PC-9 (cell line): ENCODE results near the gene UCMA. TPM values are rescaled to one million over a fixed set of nuclear protein-coding genes. Genes with fewer than 3 reads are reported as not detected.

Experiments
- BruUV-seq: library from RNA; stranded (reverse); fragments of 400-500 nt; replicated peaks from 2 replicates; lab custom pipeline; 2021; lab: Mats Ljungman, UMichigan
- CTCF ChIA-PET: fragments of 300-600 bp; sonication (Branson Sonifier 250); formaldehyde crosslinking; loops from one replicate; lab custom pipeline; 2022; ENCODE audit warnings: antibody characterized with exemption; lab: Charles Lee
- POLR2A ChIA-PET: fragments of 300-600 bp; sonication (Branson Sonifier 250); formaldehyde crosslinking; loops from one replicate; lab custom pipeline; 2022; ENCODE audit warnings: antibody characterized with exemption; ENCODE audit not compliant: unreplicated experiment; lab: Charles Lee
- DNase-seq, 2 experiments: peaks; one replicate each; pipeline versions ENCODE4 v3.0.0 to v3.0.0-alpha.2; 2015 to 2022; ENCODE audit warnings: mixed read lengths in 1 of 2
- H2AFZ ChIP-seq: fragments of 200-600 bp; sonication (generic); 2 replicates; pipeline ENCODE4 v1.8.1; 2017; ENCODE audit warnings: antibody characterized with exemption
- H3F3A ChIP-seq: fragments of 200-600 bp; sonication (generic); 2 replicates; pipeline ENCODE4 v1.8.1; 2017; ENCODE audit warnings: antibody characterized with exemption, mild to moderate bottlenecking, low read depth; ENCODE audit not compliant: insufficient read depth
- H3K27ac ChIP-seq: fragments of 200-600 bp; sonication (generic); 2 replicates; pipeline ENCODE4 v1.6.1; 2016; ENCODE audit warnings: mixed run types
- H3K27me3 ChIP-seq: fragments of 200-600 bp; sonication (generic); 2 replicates; pipeline ENCODE4 v1.6.1; 2016; ENCODE audit warnings: low read depth, mixed run types; ENCODE audit not compliant: insufficient read depth
- H3K36me3 ChIP-seq: fragments of 200-600 bp; sonication (generic); 2 replicates; pipeline ENCODE4 v1.6.1; 2016; ENCODE audit warnings: low read depth, mixed run types
- H3K4me1 ChIP-seq: fragments of 200-600 bp; sonication (generic); replicated peaks from 2 replicates; pipeline ENCODE4 v1.6.1; 2016; ENCODE audit warnings: mixed run types; ENCODE audit not compliant: insufficient read depth
- H3K4me2 ChIP-seq: fragments of 200-600 bp; sonication (generic); 2 replicates; pipeline ENCODE4 v1.6.1; 2017; ENCODE audit warnings: mixed run types
- H3K4me3 ChIP-seq: fragments of 200-600 bp; sonication (generic); 2 replicates; pipeline ENCODE4 v1.6.1; 2016; ENCODE audit warnings: mixed run types
- H3K79me2 ChIP-seq: fragments of 200-600 bp; sonication (generic); 2 replicates; pipeline ENCODE4 v1.6.1; 2017; ENCODE audit warnings: low read depth, mixed run types
- H3K9me2 ChIP-seq: fragments of 200-600 bp; sonication (generic); 2 replicates; pipeline ENCODE4 v1.8.1; 2017; ENCODE audit warnings: mild to moderate bottlenecking; ENCODE audit not compliant: insufficient read depth
- H3K9me3 ChIP-seq: fragments of 200-600 bp; sonication (generic); 2 replicates; pipeline ENCODE4 v1.8.1; 2016; ENCODE audit warnings: low read depth; ENCODE audit not compliant: insufficient read depth
- H4K20me1 ChIP-seq: fragments of 200-600 bp; sonication (generic); 2 replicates; pipeline ENCODE4 v1.8.1; 2017; ENCODE audit not compliant: insufficient read depth
- CTCF ChIP-seq: fragments of 200-600 bp; sonication (generic); conservative IDR thresholded peaks from 2 replicates; pipeline ENCODE4 v1.6.1; 2017; ENCODE audit warnings: mixed run types, antibody characterized with exemption, mild to moderate bottlenecking, moderate library complexity
- EZH2 ChIP-seq: fragments of 200-600 bp; sonication (generic); IDR thresholded peaks from 2 replicates; pipeline ENCODE4 v1.8.0; 2017; ENCODE audit warnings: antibody characterized with exemption, low read depth
- intact Hi-C: fragments of 100-400 bp; cut with micrococcal nuclease; formaldehyde crosslinking; loops from one replicate; pipeline ENCODE4 v1.10.0; 2022; ENCODE audit not compliant: unreplicated experiment
- total RNA-seq: library from RNA; stranded (reverse); gene quantifications from 2 replicates; pipeline ENCODE4 v1.2.3, GENCODE V29; 2021

Gene UCMA
- total RNA-seq, 1 experiment from 2014 or later: not detected

- ChIA-PET POLR2A (no interaction called here), CTCF (no interaction called here)
- no peak overlapping the region for H3K27ac ChIP-seq
- no peaks in the 10 kb centered on the region for H3K27me3 ChIP-seq
- H3K4me3 ChIP-seq: no peak overlapping the region
- intact Hi-C loops: no loop called here
- no TSS peak for BruUV-seq
- no peaks in the 10 kb centered on the region for H3K79me2 ChIP-seq
- no peaks in the 10 kb centered on the region for H3K4me1 ChIP-seq
- no peaks in the 10 kb centered on the region for H4K20me1 ChIP-seq
- H3K9me3 ChIP-seq: no peaks in the 10 kb centered on the region
- no peak for TF ChIP-seq CTCF
- no peak for TF ChIP-seq EZH2
- no peaks in the 10 kb centered on the region for H3F3A ChIP-seq
- DNase-seq: no peak
- H3K4me2 ChIP-seq: no peak overlapping the region
- no peaks in the 10 kb centered on the region for H3K36me3 ChIP-seq
- no peak overlapping the region for H2AFZ ChIP-seq
- H3K9me2 ChIP-seq: no peaks in the 10 kb centered on the region
Observed at GRCh38 chr10:13272164-13272571, 38.0 kb upstream of the UCMA start.

GRCh38 chr10:13271552-13272163, 37.5 kb upstream of the UCMA start:
- ChIA-PET CTCF (no interaction called here), POLR2A (no interaction called here)
- no peaks in the 10 kb centered on the region for H3K27me3 ChIP-seq
- no peaks in the 10 kb centered on the region for H3F3A ChIP-seq
- no peaks in the 10 kb centered on the region for H3K9me2 ChIP-seq
- intact Hi-C loops: no loop called here
- H3K9me3 ChIP-seq: no peaks in the 10 kb centered on the region
- peak; percentile 50 for TF ChIP-seq CTCF
- TF ChIP-seq EZH2: no peak
- peak in 1 of 2 experiments; percentile 8 for DNase-seq
- no peaks in the 10 kb centered on the region for H4K20me1 ChIP-seq
- H3K4me3 ChIP-seq: no peak overlapping the region
- no TSS peak for BruUV-seq
- H3K4me1 ChIP-seq: no peaks in the 10 kb centered on the region
- H3K36me3 ChIP-seq: no peaks in the 10 kb centered on the region
- no peak overlapping the region for H2AFZ ChIP-seq
- H3K27ac ChIP-seq: no peak overlapping the region
- H3K4me2 ChIP-seq: no peak overlapping the region
- H3K79me2 ChIP-seq: no peaks in the 10 kb centered on the region

GRCh38 chr10:13270877-13271551, 36.8 kb upstream of the UCMA start:
- no peaks in the 10 kb centered on the region for H3K36me3 ChIP-seq
- H3K27me3 ChIP-seq: no peaks in the 10 kb centered on the region
- no peaks in the 10 kb centered on the region for H3K79me2 ChIP-seq
- ChIA-PET CTCF (no interaction called here), POLR2A (no interaction called here)
- H3K9me3 ChIP-seq: no peaks in the 10 kb centered on the region
- H3K4me2 ChIP-seq: no peak overlapping the region
- H2AFZ ChIP-seq: no peak overlapping the region
- no peaks in the 10 kb centered on the region for H3K9me2 ChIP-seq
- no TSS peak for BruUV-seq
- no peaks in the 10 kb centered on the region for H3F3A ChIP-seq
- H3K4me1 ChIP-seq: no peaks in the 10 kb centered on the region
- no peak overlapping the region for H3K4me3 ChIP-seq
- no peak for DNase-seq
- intact Hi-C loops: no loop called here
- no peaks in the 10 kb centered on the region for H4K20me1 ChIP-seq
- H3K27ac ChIP-seq: no peak overlapping the region
- TF ChIP-seq EZH2: no peak
- no peak for TF ChIP-seq CTCF
